Cardiac muscle cell (in vitro differentiated cells and primary cell): ENCODE measurements around the gene PRR5. TPM values are rescaled to one million over a fixed set of nuclear protein-coding genes. Genes with fewer than 3 reads are reported as not detected.
"Not testable (repeated sequence)": the region's sequence is repeated elsewhere in the genome, so short reads cannot be mapped to it uniquely, and the experiment has no call there.

Source experiments
- DNase-seq, 2 donors: peaks; one replicate each; pipeline versions ENCODE4 v3.0.0 to v3.0.0-alpha.2; 2010 to 2017; ENCODE audit warnings: low read depth in 1 of 2, low spot score in 1 of 2
- H3K27ac ChIP-seq: fragments of 200-600 bp; sonication (generic); 2 replicates; pipeline ENCODE4 v1.5.1; 2016
- H3K27me3 ChIP-seq: fragments of 200-600 bp; sonication (generic); 2 replicates; pipeline ENCODE4 v1.6.0; 2016; ENCODE audit warnings: control low read depth
- H3K36me3 ChIP-seq: fragments of 200-600 bp; sonication (generic); 2 replicates; pipeline ENCODE4 v1.5.1; 2016; ENCODE audit warnings: control low read depth
- H3K4me1 ChIP-seq: fragments of 200-600 bp; sonication (generic); 2 replicates; pipeline ENCODE4 v1.8.1; 2017; ENCODE audit warnings: low read depth, mild to moderate bottlenecking, mixed run types
- H3K4me3 ChIP-seq: fragments of 200-600 bp; sonication (generic); 2 replicates; pipeline ENCODE4 v1.5.1; 2016; ENCODE audit warnings: mild to moderate bottlenecking
- H3K9me3 ChIP-seq: fragments of 200-600 bp; sonication (generic); 2 replicates; pipeline ENCODE4 v1.5.1; 2017; ENCODE audit warnings: low read depth, mild to moderate bottlenecking, control low read depth
- CTCF ChIP-seq: IDR thresholded peaks from 2 replicates; pipeline ENCODE4 v1.5.1; 2012; ENCODE audit warnings: low read depth, mild to moderate bottlenecking, low read length
- polyA plus RNA-seq: library from polyadenylated mRNA; unstranded; fragments of >200 nt; fragmentation: Nextera tagmentation; extraction: Ambion mirVana; gene quantifications from 2 replicates; pipeline ENCODE4 v1.2.1, GENCODE V29; 2016
- total RNA-seq: library from RNA; depleted of rRNA; stranded (reverse); fragments of >200 nt; gene quantifications from 2 replicates; pipeline ENCODE4 v1.2.3, GENCODE V29; 2016

PRR5 gene
- total and polyA plus RNA-seq, 2 experiments from 2014 or later, result 36.5 to 41.7 TPM

- peak; percentile 47 to 53 for DNase-seq
Measured at GRCh38 chr22:44669561-44669976, 32.4 kb upstream of the PRR5 start.

GRCh38 chr22:44670220-44670988, 31.6 kb upstream of the PRR5 start:
- no peak for DNase-seq
- no peak for TF ChIP-seq CTCF
- H3K27me3 ChIP-seq, result peaks cover 11% of the 10 kb centered on the region
- no peaks in the 10 kb centered on the region for H3K36me3 ChIP-seq
- no peak overlapping the region for H3K27ac ChIP-seq
- H3K4me3 ChIP-seq, result no peak overlapping the region
- H3K4me1 ChIP-seq, result no peaks in the 10 kb centered on the region
- H3K9me3 ChIP-seq, result no peaks in the 10 kb centered on the region

More at GRCh38 chr22:44669561-44669976, 32.4 kb upstream of the PRR5 start:
- no peak overlapping the region for H3K27ac ChIP-seq
- TF ChIP-seq CTCF, result peak; percentile 66
- no peak overlapping the region for H3K4me3 ChIP-seq
- no peaks in the 10 kb centered on the region for H3K4me1 ChIP-seq
- no peaks in the 10 kb centered on the region for H3K9me3 ChIP-seq
- no peaks in the 10 kb centered on the region for H3K36me3 ChIP-seq
- peaks cover 11% of the 10 kb centered on the region for H3K27me3 ChIP-seq

GRCh38 chr22:44671742-44672141, 30.3 kb upstream of the PRR5 start:
- Histone ChIP-seq H3K4me1 (peaks cover 2% of the 10 kb centered on the region), H3K27me3 (peaks cover 11% of the 10 kb centered on the region), H3K36me3 (no peaks in the 10 kb centered on the region), H3K9me3 (no peaks in the 10 kb centered on the region), H3K4me3 (no peak overlapping the region), H3K27ac (no peak overlapping the region)
- peak in 1 of 2 donors; percentile 65 for DNase-seq
- no peak for TF ChIP-seq CTCF

- H3K27me3 ChIP-seq, result peaks cover 11% of the 10 kb centered on the region
- peaks cover 7% of the 10 kb centered on the region for H3K4me1 ChIP-seq
- H3K9me3 ChIP-seq, result no peaks in the 10 kb centered on the region
- no peak overlapping the region for H3K27ac ChIP-seq
- no peak overlapping the region for H3K4me3 ChIP-seq
- DNase-seq, result no peak
- no peak for TF ChIP-seq CTCF
- H3K36me3 ChIP-seq, result no peaks in the 10 kb centered on the region
Measured at GRCh38 chr22:44672632-44673031, 29.4 kb upstream of the PRR5 start.

GRCh38 chr22:44673406-44673805, 28.6 kb upstream of the PRR5 start:
- no peaks in the 10 kb centered on the region for H3K9me3 ChIP-seq
- no peaks in the 10 kb centered on the region for H3K36me3 ChIP-seq
- H3K27ac ChIP-seq, result no peak overlapping the region
- peaks cover 11% of the 10 kb centered on the region for H3K27me3 ChIP-seq
- H3K4me1 ChIP-seq, result peaks cover 7% of the 10 kb centered on the region
- DNase-seq, result no peak
- no peak for TF ChIP-seq CTCF
- no peak overlapping the region for H3K4me3 ChIP-seq

- H3K27ac ChIP-seq, H3K4me3 ChIP-seq, DNase-seq, H3K9me3 ChIP-seq, H3K4me1 ChIP-seq, H3K36me3 ChIP-seq, H3K27me3 ChIP-seq: not testable (repeated sequence)
Measured at GRCh38 chr22:44676066-44676440, 26.0 kb upstream of the PRR5 start.
